ENCODE results near the gene GID4. TPM values are rescaled to one million over a fixed set of nuclear protein-coding genes. Genes with fewer than 3 reads are reported as not detected.
A peak's percentile ranks its signal among the peaks of the same experiment; 100 is the strongest.

The GID4 gene
- total and polyA plus RNA-seq, 2 of the 13 experiments (the other 11 are each of a cell fraction or from before 2014, with no cell fraction given), result 4.3 to 6.1 TPM

GRCh38 chr17:18087610-18088491 lies 48.6 kb downstream of the GID4 start, which contains the start of gene DRG2 (continued):
- peak; percentile 5; the same call in 1 of the 2 replicates for TF ChIP-seq RNF219 (CRISPR knock-in tag; IDR thresholded peaks at IDR 0.05)
- 0 out of 2 replicates have a peak, but pooled peaks have one; percentile 61 for TF ChIP-seq SNAPC2 (CRISPR knock-in tag; IDR thresholded peaks at IDR 0.05)
- TF ChIP-seq ARHGAP35 (CRISPR knock-in tag; IDR thresholded peaks at IDR 0.05; ENCODE audit: borderline replicate concordance), result peak; percentile 60; the same call in 1 of the 2 replicates
- TF ChIP-seq ZNF616 (CRISPR knock-in tag; IDR thresholded peaks at IDR 0.05; ENCODE audit: low read depth), result no peak
- no peak for TF ChIP-seq NCOR1 (IDR thresholded peaks at IDR 0.05; ENCODE audit: borderline replicate concordance, low read length)
- no peak; the same call in 1 of the 2 replicates for TF ChIP-seq TCF7 (IDR thresholded peaks at IDR 0.05; ENCODE audit: low read depth)
- TF ChIP-seq ZNF784 (CRISPR knock-in tag; IDR thresholded peaks at IDR 0.05; ENCODE audit: borderline replicate concordance), result peak; percentile 97
- peak; percentile 57; the same call in 1 of the 2 replicates for TF ChIP-seq ZSCAN25 (CRISPR knock-in tag; IDR thresholded peaks at IDR 0.05)
- peak; percentile 92; the same call in 1 of the 2 replicates for TF ChIP-seq HMGXB3 (CRISPR knock-in tag; IDR thresholded peaks at IDR 0.05; ENCODE audit: borderline replicate concordance)
- TF ChIP-seq HOXA5 (CRISPR knock-in tag; IDR thresholded peaks at IDR 0.05), result peak; percentile 93
- peak; percentile 93 for TF ChIP-seq ZNF503 (CRISPR knock-in tag; IDR thresholded peaks at IDR 0.05)

Measured in HepG2 (cell line).